HUES48 (cell line): ENCODE data around the gene RAC3.
A peak's percentile ranks its signal among the peaks of the same experiment; 100 is the strongest.

Source experiments
- H3K27ac ChIP-seq: one replicate; pipeline ENCODE4 v1.7.0; 2013; ENCODE audit warnings: low read depth, low read length, inconsistent platforms
- H3K27me3 ChIP-seq: 2 replicates; pipeline ENCODE4 v1.6.1; 2013; ENCODE audit warnings: mild to moderate bottlenecking, low read length; ENCODE audit not compliant: control insufficient read depth, insufficient read depth
- H3K36me3 ChIP-seq: 2 replicates; pipeline ENCODE4 v1.6.1; 2013; ENCODE audit warnings: low read length; ENCODE audit not compliant: control insufficient read depth, insufficient read depth
- H3K4me1 ChIP-seq: 2 replicates; pipeline ENCODE4 v1.6.1; 2013; ENCODE audit warnings: mild to moderate bottlenecking, low read length; ENCODE audit not compliant: control insufficient read depth, insufficient read depth
- H3K4me3 ChIP-seq: 2 replicates; pipeline ENCODE4 v1.5.1; 2013; ENCODE audit warnings: mild to moderate bottlenecking, low read depth, low read length
- H3K9ac ChIP-seq: 2 replicates; pipeline ENCODE4 v1.6.1; 2013; ENCODE audit warnings: mild to moderate bottlenecking, low read depth, low read length, moderate library complexity
- H3K9me3 ChIP-seq: 2 replicates; pipeline ENCODE4 v1.6.1; 2013; ENCODE audit warnings: low read length; ENCODE audit not compliant: control insufficient read depth, insufficient read depth

RAC3 gene

GRCh38 chr17:82015311-82015971, 16.0 kb upstream of the RAC3 start:
- H3K27me3 ChIP-seq, result no peaks in the 10 kb centered on the region
- peaks cover 10% of the 10 kb centered on the region for H3K36me3 ChIP-seq
- H3K27ac ChIP-seq, result no peak overlapping the region
- no peak overlapping the region for H3K9ac ChIP-seq
- H3K4me1 ChIP-seq, result no peaks in the 10 kb centered on the region
- H3K9me3 ChIP-seq, result no peaks in the 10 kb centered on the region
- H3K4me3 ChIP-seq, result no peak overlapping the region

- no peaks in the 10 kb centered on the region for H3K4me1 ChIP-seq
- no peak overlapping the region for H3K9ac ChIP-seq
- no peak overlapping the region for H3K4me3 ChIP-seq
- H3K36me3 ChIP-seq, result peaks cover 10% of the 10 kb centered on the region
- H3K27ac ChIP-seq, result no peak overlapping the region
- no peaks in the 10 kb centered on the region for H3K9me3 ChIP-seq
- no peaks in the 10 kb centered on the region for H3K27me3 ChIP-seq
These were observed 15.2 kb upstream of the RAC3 start for GRCh38 chr17:82016061-82016874.

GRCh38 chr17:82016875-82017459, 14.5 kb upstream of the RAC3 start:
- Histone ChIP-seq H3K36me3 (peaks cover 10% of the 10 kb centered on the region), H3K9me3 (no peaks in the 10 kb centered on the region), H3K4me3 (no peak overlapping the region), H3K27me3 (no peaks in the 10 kb centered on the region), H3K4me1 (0 out of 2 replicates have a peak, but pooled peaks cover 5% of the 10 kb centered on the region), H3K9ac (no peak overlapping the region), H3K27ac (no peak overlapping the region)

GRCh38 chr17:82017612-82018151, 13.8 kb upstream of the RAC3 start:
- Histone ChIP-seq H3K9ac (no peak overlapping the region), H3K4me1 (0 out of 2 replicates have a peak, but pooled peaks cover 5% of the 10 kb centered on the region), H3K27me3 (no peaks in the 10 kb centered on the region), H3K36me3 (peaks cover 10% of the 10 kb centered on the region), H3K9me3 (no peaks in the 10 kb centered on the region), H3K4me3 (no peak overlapping the region), H3K27ac (no peak overlapping the region)

GRCh38 chr17:82018152-82018988, 13.1 kb upstream of the RAC3 start:
- Histone ChIP-seq H3K9me3 (no peaks in the 10 kb centered on the region), H3K36me3 (peaks cover 10% of the 10 kb centered on the region), H3K27me3 (no peaks in the 10 kb centered on the region), H3K27ac (no peak overlapping the region), H3K4me1 (0 out of 2 replicates have a peak, but pooled peaks cover 5% of the 10 kb centered on the region), H3K4me3 (no peak overlapping the region), H3K9ac (no peak overlapping the region)

- H3K4me3 ChIP-seq, result no peak overlapping the region
- no peak overlapping the region for H3K27ac ChIP-seq
- peaks cover 10% of the 10 kb centered on the region for H3K36me3 ChIP-seq
- no peak overlapping the region for H3K9ac ChIP-seq
- no peaks in the 10 kb centered on the region for H3K9me3 ChIP-seq
- no peaks in the 10 kb centered on the region for H3K27me3 ChIP-seq
- H3K4me1 ChIP-seq, result 0 out of 2 replicates have a peak, but pooled peaks cover 5% of the 10 kb centered on the region
These were observed 12.3 kb upstream of the RAC3 start for GRCh38 chr17:82018989-82019689.

GRCh38 chr17:82019690-82020571, 11.5 kb upstream of the RAC3 start:
- peaks cover 10% of the 10 kb centered on the region for H3K36me3 ChIP-seq
- H3K27me3 ChIP-seq, result no peaks in the 10 kb centered on the region
- H3K27ac ChIP-seq, result no peak overlapping the region
- no peaks in the 10 kb centered on the region for H3K9me3 ChIP-seq
- no peak overlapping the region for H3K4me3 ChIP-seq
- 0 out of 2 replicates have a peak, but pooled peaks cover 5% of the 10 kb centered on the region for H3K4me1 ChIP-seq
- no peak overlapping the region for H3K9ac ChIP-seq

- Histone ChIP-seq H3K4me3 (no peak overlapping the region), H3K9me3 (no peaks in the 10 kb centered on the region), H3K4me1 (0 out of 2 replicates have a peak, but pooled peaks cover 5% of the 10 kb centered on the region), H3K9ac (no peak overlapping the region), H3K36me3 (peaks cover 10% of the 10 kb centered on the region), H3K27me3 (no peaks in the 10 kb centered on the region), H3K27ac (no peak overlapping the region)
These were observed 10.8 kb upstream of the RAC3 start for GRCh38 chr17:82020572-82021106.

GRCh38 chr17:82021107-82021899, 10.2 kb upstream of the RAC3 start:
- H3K4me1 ChIP-seq, result 0 out of 2 replicates have a peak, but pooled peaks cover 5% of the 10 kb centered on the region
- H3K27ac ChIP-seq, result no peak overlapping the region
- peak overlapping the region; percentile 95; the same call in 1 of the 2 replicates for H3K4me3 ChIP-seq
- H3K27me3 ChIP-seq, result no peaks in the 10 kb centered on the region
- no peak overlapping the region for H3K9ac ChIP-seq
- no peaks in the 10 kb centered on the region for H3K9me3 ChIP-seq
- H3K36me3 ChIP-seq, result peaks cover 10% of the 10 kb centered on the region
